ENCODE results near the gene RAI14. TPM values are rescaled to one million over a fixed set of nuclear protein-coding genes. Genes with fewer than 3 reads are reported as not detected.

Gene RAI14
- total RNA-seq, 4 donors from 2014 or later, result 26.9 to 40.4 (median 32.1) TPM

DNA sequence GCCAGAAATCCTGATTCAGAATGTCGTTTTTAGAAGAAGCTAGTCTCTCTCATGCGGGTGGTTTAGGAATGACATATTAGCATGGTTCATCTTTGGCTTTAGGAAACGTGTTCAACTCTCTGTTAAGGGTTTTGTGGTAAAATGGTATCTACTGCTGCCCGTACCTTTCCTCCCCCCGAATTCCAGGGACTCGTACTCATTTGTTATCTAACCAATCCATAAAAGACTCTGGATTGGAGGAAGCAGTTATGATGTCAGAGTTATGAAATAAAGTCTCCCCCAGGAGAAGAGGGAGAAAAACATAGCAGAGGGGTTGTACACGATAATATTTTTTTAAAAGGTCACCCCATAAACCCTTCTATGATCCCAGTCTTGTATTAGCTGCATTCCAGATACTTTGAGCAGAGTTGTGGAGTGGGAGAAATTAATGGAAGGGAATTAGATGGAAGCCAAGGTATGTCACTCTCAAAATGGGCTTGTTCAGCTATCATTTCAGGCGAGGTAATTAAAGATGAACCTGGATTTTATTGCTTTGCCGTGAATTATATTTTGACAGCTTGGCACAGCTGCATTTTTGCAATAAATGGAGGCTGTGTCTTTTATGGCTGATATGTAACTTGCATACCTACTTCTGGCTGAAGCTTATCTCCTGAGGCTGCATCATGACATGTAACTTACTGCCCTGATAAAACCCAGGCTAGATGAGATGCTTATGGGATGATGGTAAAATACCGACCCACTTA is 31.3 kb downstream of the RAI14 start:
- intact Hi-C loops (cut with DNase I; ENCODE audit: low total_unique reads), result no loop called here
- WGBS, 2 donors, result 48 to 51% methylated on average over 10 of the region's 10 CpGs
- TF ChIP-seq POLR2A (IDR thresholded peaks at IDR 0.05) (no peak), CTCF (IDR thresholded peaks at IDR 0.05) (no peak)
- H3K4me3 ChIP-seq (ENCODE audit: low read depth, poor library complexity, severe bottlenecking), result no peak overlapping the region
- DNase-seq (ENCODE audit: low spot score in 2 of 2), result peak in 1 of 2 donors; percentile 4

DNA sequence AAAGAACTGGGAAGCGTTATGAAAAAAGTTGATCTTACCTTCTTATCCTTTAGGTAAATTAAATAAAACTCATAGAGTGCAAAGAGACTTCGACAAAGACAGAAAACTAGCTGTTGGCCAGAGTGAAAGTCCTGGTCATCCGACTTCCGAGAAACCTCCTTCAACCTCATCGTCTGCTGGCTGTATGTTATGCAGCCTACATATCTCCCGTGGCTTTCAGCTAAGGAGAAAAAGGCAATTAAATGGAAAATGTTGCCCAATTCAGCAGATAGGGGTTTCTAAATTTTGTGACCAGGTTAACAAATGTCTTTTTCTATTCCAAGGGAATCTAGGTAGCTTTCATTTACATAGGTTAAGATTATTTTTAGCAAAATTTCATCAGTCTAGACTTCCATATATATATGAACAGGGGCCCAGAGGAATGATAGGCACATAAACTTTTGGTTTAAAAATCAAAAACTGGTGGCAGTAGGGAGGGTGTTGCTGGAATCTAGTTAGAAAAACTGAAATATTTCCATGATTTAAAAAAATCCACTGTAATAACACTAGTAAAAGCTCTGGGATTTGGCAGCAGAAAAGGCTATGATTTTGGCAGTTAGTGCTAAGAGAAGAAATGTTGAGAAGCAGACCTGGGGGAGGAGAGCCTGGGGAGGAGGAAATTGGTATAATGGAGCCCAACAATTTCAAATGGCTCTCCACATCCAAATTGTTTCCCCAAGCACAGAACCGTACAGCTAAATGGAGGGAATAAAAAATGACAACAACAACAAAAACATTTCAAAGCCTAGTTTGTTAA is 32.1 kb downstream of the RAI14 start:
- no peak for DNase-seq (ENCODE audit: low spot score in 2 of 2)
- WGBS, 2 donors, result 77 to 78% methylated on average over 7 of the region's 7 CpGs
- intact Hi-C loops (cut with DNase I; ENCODE audit: low total_unique reads), result no loop called here
- TF ChIP-seq CTCF (IDR thresholded peaks at IDR 0.05) (no peak), POLR2A (IDR thresholded peaks at IDR 0.05) (no peak)
- no peak overlapping the region for H3K4me3 ChIP-seq (ENCODE audit: low read depth, poor library complexity, severe bottlenecking)

GRCh38 chr5:34690301-34690700 is 34.2 kb downstream of the RAI14 start:
- TF ChIP-seq CTCF (IDR thresholded peaks at IDR 0.05) (no peak), POLR2A (IDR thresholded peaks at IDR 0.05) (no peak)
- DNase-seq (ENCODE audit: low spot score in 2 of 2), result peak in 1 of 2 donors; percentile 23
- intact Hi-C loops (cut with DNase I; ENCODE audit: low total_unique reads), result no loop called here
- WGBS, 2 donors, result 83 to 88% methylated on average over 8 of the region's 8 CpGs
- no peak overlapping the region for H3K4me3 ChIP-seq (ENCODE audit: low read depth, poor library complexity, severe bottlenecking)

- DNase-seq (ENCODE audit: low spot score in 2 of 2), result peak in 1 of 2 donors; percentile 7
- 88 to 91% methylated on average over 2 of the region's 2 CpGs for WGBS, 2 donors
- no peak overlapping the region for H3K4me3 ChIP-seq (ENCODE audit: low read depth, poor library complexity, severe bottlenecking)
- TF ChIP-seq CTCF (IDR thresholded peaks at IDR 0.05) (no peak), POLR2A (IDR thresholded peaks at IDR 0.05) (no peak)
- intact Hi-C loops (cut with DNase I; ENCODE audit: low total_unique reads), result no loop called here
These were observed 34.8 kb downstream of the RAI14 start for GRCh38 chr5:34690898-34691297.

DNA sequence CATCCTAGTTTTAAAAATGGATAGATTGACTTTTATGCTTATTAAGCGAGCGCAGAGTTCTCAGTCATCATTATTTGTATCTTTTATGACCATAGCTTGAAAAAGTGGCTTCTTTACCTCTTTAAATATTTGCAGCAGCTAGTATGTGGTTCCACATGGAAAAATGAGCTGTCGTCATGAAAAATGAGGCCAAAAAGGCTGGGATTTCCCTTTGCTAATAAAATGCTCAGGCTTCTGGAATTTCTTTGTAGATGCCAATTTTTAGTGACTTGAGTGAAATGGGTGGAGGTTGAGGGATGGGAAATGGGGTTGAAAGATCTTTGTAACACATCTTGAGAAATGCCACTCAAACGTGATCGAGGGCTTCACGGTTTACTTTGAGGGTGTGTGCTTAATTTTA is 35.2 kb downstream of the RAI14 start:
- WGBS, 2 donors, result 40 to 53% methylated on average over 6 of the region's 6 CpGs
- no peak for TF ChIP-seq POLR2A (IDR thresholded peaks at IDR 0.05)
- no peak for DNase-seq (ENCODE audit: low spot score in 2 of 2)
- no peak overlapping the region for H3K4me3 ChIP-seq (ENCODE audit: low read depth, poor library complexity, severe bottlenecking)
- intact Hi-C loops (cut with DNase I; ENCODE audit: low total_unique reads), result no loop called here

- WGBS, 2 donors, result 71% methylated on average over 5 to 6 of the region's 6 CpGs
- DNase-seq (ENCODE audit: low spot score in 2 of 2), result peak in 1 of 2 donors; percentile 32
- no peak overlapping the region for H3K4me3 ChIP-seq (ENCODE audit: low read depth, poor library complexity, severe bottlenecking)
- intact Hi-C loops (cut with DNase I; ENCODE audit: low total_unique reads), result no loop called here
- no peak for TF ChIP-seq POLR2A (IDR thresholded peaks at IDR 0.05)
- TF ChIP-seq CTCF (IDR thresholded peaks at IDR 0.05), result no peak
These were observed 36.7 kb downstream of the RAI14 start for GRCh38 chr5:34692786-34693185.

Data from lower leg skin (tissue), 4 donors.